GM12891 (cell line): Measurements from ENCODE around the gene FMNL3.
A peak's percentile ranks its signal among the peaks of the same experiment; 100 is the strongest.

ENCODE experiments used
- DNase-seq: peaks from one replicate; pipeline ENCODE4 v3.0.0; 2011; ENCODE audit warnings: low spot score; ENCODE audit not compliant: insufficient read length
- FAIRE-seq: peaks from 2 replicates; lab custom pipeline; 2011; peaks lifted over from hg19 to GRCh38; lab: Jason Lieb, UNC
- PAX5 ChIP-seq: IDR thresholded peaks from 2 replicates; pipeline ENCODE4 v1.6.1; 2011; ENCODE audit warnings: low read length, moderate library complexity, mild to moderate bottlenecking; ENCODE audit not compliant: insufficient read depth, severe bottlenecking
- POLR2A ChIP-seq: IDR thresholded peaks from 2 replicates; pipeline ENCODE4 v1.6.1; 2011; ENCODE audit warnings: low read depth, low read length, control low read depth
- POLR2AphosphoS5 ChIP-seq: IDR thresholded peaks from 2 replicates; pipeline ENCODE4 v1.6.1; 2011; ENCODE audit warnings: low read depth, low read length, control low read depth
- POU2F2 ChIP-seq: IDR thresholded peaks from 2 replicates; pipeline ENCODE4 v1.6.1; 2011; ENCODE audit warnings: low read depth, mild to moderate bottlenecking, control low read depth, low read length, moderate library complexity
- SPI1 ChIP-seq: IDR thresholded peaks from 2 replicates; pipeline ENCODE4 v1.6.1; 2011; ENCODE audit warnings: low read depth, low read length, control low read depth
- TAF1 ChIP-seq: IDR thresholded peaks from 2 replicates; pipeline ENCODE4 v1.6.1; 2011; ENCODE audit warnings: low read depth, low read length, control low read depth

The FMNL3 gene

DNA sequence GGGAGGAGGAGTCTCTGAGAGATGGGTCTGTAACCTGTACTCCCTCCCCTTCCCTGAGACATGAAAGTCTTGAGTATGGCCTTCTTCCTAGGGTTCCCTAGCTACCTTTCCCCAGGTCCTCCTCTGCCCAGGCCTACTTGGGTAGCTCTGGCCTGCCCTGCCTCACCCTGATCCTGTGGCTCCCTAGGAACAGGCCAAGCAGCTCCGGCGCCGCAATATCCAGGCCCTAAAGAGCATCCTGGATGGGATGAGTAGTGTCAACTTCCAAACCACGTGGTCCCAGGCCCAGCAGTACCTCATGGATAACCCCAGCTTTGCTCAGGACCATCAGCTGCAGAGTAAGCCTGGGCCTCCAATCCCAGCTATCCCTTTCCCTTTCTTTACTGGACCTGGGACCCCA lies 71.5 kb downstream of the FMNL3 start:
- no peak for FAIRE-seq
- DNase-seq, result no peak
- TF ChIP-seq POLR2AphosphoS5 (no peak), POLR2A (no peak), TAF1 (no peak), SPI1 (no peak)

GRCh38 chr12:49635036-49635435 lies 72.2 kb downstream of the FMNL3 start:
- no peak for TF ChIP-seq POLR2A
- no peak for TF ChIP-seq POLR2AphosphoS5
- TF ChIP-seq SPI1, result no peak
- no peak for TF ChIP-seq TAF1
- no peak for TF ChIP-seq PAX5
- TF ChIP-seq POU2F2, result no peak
- no peak for DNase-seq
- no peak for FAIRE-seq

DNA sequence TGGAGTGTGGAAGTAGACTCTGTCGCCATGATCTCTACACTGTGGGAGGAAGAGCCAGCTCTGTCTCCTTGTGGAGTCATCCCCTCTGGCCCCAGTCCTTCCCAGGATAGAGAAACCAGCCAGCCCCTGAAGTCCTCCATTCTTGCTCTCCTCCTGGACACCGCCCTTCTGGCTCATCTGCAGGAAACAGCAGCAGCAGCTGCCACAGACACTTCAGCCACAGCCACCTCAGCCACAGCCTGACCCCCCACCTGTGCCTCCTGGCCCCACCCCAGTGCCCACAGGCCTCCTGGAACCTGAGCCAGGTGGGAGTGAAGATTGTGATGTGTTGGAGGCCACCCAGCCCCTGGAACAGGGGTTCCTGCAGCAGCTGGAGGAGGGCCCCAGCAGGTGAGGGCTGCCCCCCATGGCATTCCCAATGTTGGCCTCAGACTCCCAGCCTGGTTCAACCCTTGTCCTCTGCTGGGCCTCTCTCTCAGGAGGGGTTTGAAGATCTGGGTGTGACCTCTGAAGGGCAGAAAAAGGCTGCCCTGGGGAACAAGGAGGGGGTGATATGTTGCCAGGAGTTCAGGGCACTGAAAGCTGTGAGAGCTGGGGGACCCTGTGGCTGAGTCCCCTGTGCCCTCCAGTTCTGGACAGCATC lies 73.4 kb downstream of the FMNL3 start:
- DNase-seq (no peak), FAIRE-seq (no peak)
- TF ChIP-seq TAF1 (no peak), POLR2AphosphoS5 (no peak)

DNA sequence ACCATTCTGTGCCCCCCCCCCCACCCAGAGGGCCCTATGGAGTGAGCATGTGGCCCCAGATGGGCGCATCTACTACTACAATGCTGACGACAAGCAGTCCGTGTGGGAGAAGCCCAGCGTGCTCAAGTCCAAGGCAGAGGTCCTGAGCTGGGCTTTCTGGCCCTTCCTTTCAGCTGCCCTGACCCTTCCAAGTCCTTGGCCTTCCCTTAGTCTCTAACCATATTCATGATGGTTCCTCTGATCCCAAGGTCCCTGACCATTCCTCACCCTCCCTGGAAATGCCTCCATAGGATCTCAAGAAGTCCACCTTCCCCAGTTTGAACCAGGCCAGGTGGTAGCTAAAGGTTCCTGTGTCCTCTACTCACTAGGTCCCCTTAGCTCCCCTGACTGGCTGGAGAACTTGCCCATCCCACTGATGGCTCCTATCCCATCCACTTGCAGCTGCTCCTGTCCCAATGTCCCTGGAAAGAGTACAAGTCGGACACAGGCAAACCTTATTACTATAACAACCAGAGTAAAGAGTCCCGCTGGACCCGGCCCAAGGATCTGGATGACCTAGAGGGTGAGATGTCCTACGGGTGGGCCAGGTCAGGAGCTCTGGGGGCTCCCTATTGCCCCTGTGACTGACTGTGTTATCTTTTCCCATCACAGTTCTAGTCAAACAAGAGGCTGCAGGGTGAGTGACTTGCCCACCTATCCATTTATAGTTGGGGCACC lies 74.1 kb downstream of the FMNL3 start:
- FAIRE-seq, result no peak
- no peak for DNase-seq
- TF ChIP-seq PAX5, result no peak
- no peak for TF ChIP-seq POLR2AphosphoS5
- no peak for TF ChIP-seq TAF1
- no peak for TF ChIP-seq POU2F2
- TF ChIP-seq SPI1, result no peak
- no peak for TF ChIP-seq POLR2A

- DNase-seq, result no peak
- no peak for FAIRE-seq
- TF ChIP-seq POLR2A (no peak), PAX5 (no peak), SPI1 (no peak), POLR2AphosphoS5 (no peak), POU2F2 (no peak), TAF1 (no peak)
Observed at GRCh38 chr12:49632401-49632800, 74.8 kb downstream of the FMNL3 start.

GRCh38 chr12:49631336-49631907 lies 75.8 kb downstream of the FMNL3 start:
- DNase-seq (no peak), FAIRE-seq (no peak)
- no peak for TF ChIP-seq PAX5
- no peak for TF ChIP-seq POLR2AphosphoS5
- TF ChIP-seq POU2F2, result no peak
- TF ChIP-seq POLR2A, result no peak
- no peak for TF ChIP-seq SPI1
- no peak for TF ChIP-seq TAF1

- DNase-seq, result no peak
- TF ChIP-seq POLR2A (no peak), SPI1 (no peak), POLR2AphosphoS5 (no peak), PAX5 (no peak), TAF1 (no peak), POU2F2 (no peak)
- FAIRE-seq, result no peak
Observed at GRCh38 chr12:49627752-49628360, 79.3 kb downstream of the FMNL3 start.

DNA sequence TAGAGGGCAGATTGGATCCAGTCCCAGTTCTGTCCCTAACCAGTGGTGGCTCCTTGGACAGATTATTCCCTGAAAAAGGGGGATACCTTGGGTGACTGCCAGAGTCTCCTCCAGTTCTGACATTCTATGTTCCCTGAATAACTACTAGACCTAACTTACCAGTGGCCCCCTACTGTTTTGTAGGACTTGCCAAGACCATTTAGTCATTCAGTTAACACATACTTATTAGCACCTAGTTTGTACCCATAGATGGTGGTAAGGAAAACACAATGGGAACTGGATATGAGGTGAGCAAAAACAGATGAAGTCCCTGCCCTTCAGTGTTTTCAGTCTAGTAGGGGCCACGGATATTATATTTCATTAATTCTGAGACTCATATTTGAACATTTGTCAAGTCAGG lies 80.4 kb downstream of the FMNL3 start:
- FAIRE-seq (no peak), DNase-seq (no peak)
- no peak for TF ChIP-seq POLR2A
- no peak for TF ChIP-seq SPI1
- no peak for TF ChIP-seq POLR2AphosphoS5

- DNase-seq, result no peak
- no peak for FAIRE-seq
- 0 out of 2 replicates have a peak, but pooled peaks have one; percentile 49 for TF ChIP-seq POLR2A
- TF ChIP-seq PAX5, result no peak
- no peak for TF ChIP-seq SPI1
- TF ChIP-seq POLR2AphosphoS5, result no peak
- no peak for TF ChIP-seq POU2F2
- TF ChIP-seq TAF1, result no peak
Observed at GRCh38 chr12:49626169-49626835, 80.9 kb downstream of the FMNL3 start.
